Activated effector memory CD4-positive, alpha-beta T cell treated with Interleukin-2 at 50 U/mL for 16 hours (primary cell): ENCODE data around the gene DCLK1.

ENCODE experiments used
- DNase-seq: peaks from one replicate; pipeline ENCODE4 v3.0.0-alpha.2; 2020

Gene DCLK1

GRCh38 chr13:36131222-36131930 lies at the start of gene DCLK1:
TSS of gene DCLK1 (minus strand) at chr13:36131382.
- DNase-seq, result no peak

- no peak for DNase-seq
Measured at GRCh38 chr13:36175621-36176020, 44.4 kb upstream of the DCLK1 start.

- DNase-seq, result no peak
Measured at GRCh38 chr13:36174923-36175322, 43.7 kb upstream of the DCLK1 start.

GRCh38 chr13:36173571-36174322 lies 42.6 kb upstream of the DCLK1 start:
- no peak for DNase-seq

- DNase-seq, result no peak
Measured at GRCh38 chr13:36166046-36166445, 34.9 kb upstream of the DCLK1 start.

GRCh38 chr13:36163809-36164308 lies 32.7 kb upstream of the DCLK1 start:
- DNase-seq, result no peak

GRCh38 chr13:36163286-36163685 lies 32.1 kb upstream of the DCLK1 start:
- no peak for DNase-seq

GRCh38 chr13:36160297-36160696 lies 29.1 kb upstream of the DCLK1 start:
- no peak for DNase-seq

- no peak for DNase-seq
Measured at GRCh38 chr13:36158611-36159010, 27.4 kb upstream of the DCLK1 start.

- DNase-seq, result no peak
Measured at GRCh38 chr13:36157480-36157879, 26.3 kb upstream of the DCLK1 start.

- DNase-seq, result no peak
Measured at GRCh38 chr13:36154567-36155291, 23.5 kb upstream of the DCLK1 start.

- DNase-seq, result no peak
Measured at GRCh38 chr13:36151591-36151990, 20.4 kb upstream of the DCLK1 start.

- no peak for DNase-seq
Measured at GRCh38 chr13:36148446-36148845, 17.3 kb upstream of the DCLK1 start.

- no peak for DNase-seq
Measured at GRCh38 chr13:36147330-36147729, 16.1 kb upstream of the DCLK1 start.

GRCh38 chr13:36146511-36147269 lies 15.5 kb upstream of the DCLK1 start:
- no peak for DNase-seq

- DNase-seq, result no peak
Measured at GRCh38 chr13:36143738-36144137, 12.6 kb upstream of the DCLK1 start.

- no peak for DNase-seq
Measured at GRCh38 chr13:36142735-36143134, 11.6 kb upstream of the DCLK1 start.

- no peak for DNase-seq
Measured at GRCh38 chr13:36135876-36136275, 4.7 kb upstream of the DCLK1 start.

GRCh38 chr13:36134632-36135031 lies 3.5 kb upstream of the DCLK1 start:
- no peak for DNase-seq

- DNase-seq, result no peak
Measured at GRCh38 chr13:36133950-36134626, 2.9 kb upstream of the DCLK1 start.

- DNase-seq, result no peak
Measured at GRCh38 chr13:36132376-36132775, 1.2 kb upstream of the DCLK1 start.

GRCh38 chr13:36131931-36132297 lies 732 bp upstream of the DCLK1 start:
- DNase-seq, result no peak
